GM19351 (cell line): ENCODE results near the gene CFAP91.
"Not testable (repeated sequence)": the region's sequence is repeated elsewhere in the genome, so short reads cannot be mapped to it uniquely, and the experiment has no call there.

ENCODE experiments used
- ATAC-seq: cut with Tn5 transposase; IDR thresholded peaks from one replicate; pipeline ENCODE4 v1.9.1; 2021; ENCODE audit warnings: mild to moderate bottlenecking, moderate library complexity; ENCODE audit not compliant: unreplicated experiment

The CFAP91 gene

GRCh38 chr3:119676771-119677640 is 25.8 kb upstream of the CFAP91 start, which contains the start of gene COX17:
Gene COX17, minus strand, starts transcription at chr3:119677406. Its CDS starts 96 bp downstream, at chr3:119677310.
- ATAC-seq = peak; percentile 85

GRCh38 chr3:119677641-119677934 is 25.2 kb upstream of the CFAP91 start:
- ATAC-seq = peak; percentile 0

DNA sequence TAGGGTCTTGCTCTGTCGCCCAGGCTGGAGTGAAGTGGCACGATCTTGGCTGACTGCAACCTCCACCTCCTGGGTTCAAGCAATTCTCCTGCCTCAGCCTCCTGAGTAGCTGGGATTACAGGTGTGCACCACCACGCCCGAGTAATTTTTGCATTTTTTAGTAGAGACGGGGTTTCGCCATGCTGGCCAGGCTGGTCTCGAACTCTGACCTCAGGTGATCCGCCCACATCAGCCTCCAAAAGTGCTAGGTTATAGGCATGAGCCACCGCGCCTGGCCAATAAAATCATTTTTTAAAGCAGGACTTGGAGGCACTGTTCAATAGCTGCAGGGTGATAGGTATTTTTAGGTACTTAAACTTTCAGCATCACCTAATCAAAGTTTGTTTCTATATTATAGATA is 24.6 kb upstream of the CFAP91 start:
- ATAC-seq = not testable (repeated sequence)

- no peak for ATAC-seq
Observed at GRCh38 chr3:119679874-119680273, 22.9 kb upstream of the CFAP91 start.

GRCh38 chr3:119681279-119681678 is 21.5 kb upstream of the CFAP91 start:
- peak; percentile 32 for ATAC-seq

- ATAC-seq = no peak
Observed at GRCh38 chr3:119683421-119683820, 19.4 kb upstream of the CFAP91 start.

- ATAC-seq = no peak
Observed at GRCh38 chr3:119690043-119690656, 12.7 kb upstream of the CFAP91 start.

DNA sequence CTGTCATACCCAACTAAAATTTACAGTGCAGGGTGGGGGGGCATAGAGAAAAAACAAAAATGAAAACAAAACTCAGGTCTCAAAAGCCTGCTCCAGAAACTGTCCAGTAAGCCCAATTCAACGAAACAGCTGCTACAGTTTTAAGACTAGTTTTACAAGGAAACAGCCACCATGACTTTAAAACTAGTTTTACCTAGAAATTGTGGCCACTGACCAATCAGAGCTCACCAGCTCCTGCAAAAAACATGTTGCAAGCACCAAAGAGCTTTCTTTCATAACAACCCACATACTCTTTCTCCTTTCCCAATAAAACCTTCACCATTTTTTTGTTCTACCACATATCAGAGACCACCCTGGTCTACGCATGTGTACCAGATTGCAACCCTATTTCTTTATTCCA is 7.3 kb upstream of the CFAP91 start:
- ATAC-seq = no peak

- ATAC-seq = peak; percentile 46
Observed at GRCh38 chr3:119697394-119697793, 5.4 kb upstream of the CFAP91 start.

GRCh38 chr3:119700269-119700919 is 2.4 kb upstream of the CFAP91 start:
- peak; percentile 29 for ATAC-seq

GRCh38 chr3:119700920-119701734 is 1.7 kb upstream of the CFAP91 start:
- ATAC-seq = peak; percentile 5

- ATAC-seq = no peak
Observed at GRCh38 chr3:119703820-119704531, 1.2 kb downstream of the CFAP91 start.

DNA sequence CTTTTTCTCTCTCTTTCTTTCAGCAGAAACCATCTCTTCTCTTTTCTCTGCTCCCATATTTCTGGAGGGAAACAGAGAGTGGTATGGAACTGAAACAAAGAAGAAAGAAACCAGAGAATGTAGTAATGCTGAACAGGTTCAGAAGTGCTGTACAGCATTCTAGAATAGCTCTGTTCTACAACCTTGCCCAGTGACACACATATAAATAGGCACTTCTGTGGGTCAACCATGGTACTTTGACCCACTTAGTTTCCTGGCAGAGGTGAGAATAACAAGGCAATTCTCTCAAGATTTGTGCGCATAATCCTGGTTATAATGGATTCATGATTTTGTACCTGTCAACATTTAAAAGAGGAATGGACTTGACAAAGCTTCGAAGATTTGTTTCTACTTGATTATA is 12.3 kb downstream of the CFAP91 start:
- no peak for ATAC-seq

DNA sequence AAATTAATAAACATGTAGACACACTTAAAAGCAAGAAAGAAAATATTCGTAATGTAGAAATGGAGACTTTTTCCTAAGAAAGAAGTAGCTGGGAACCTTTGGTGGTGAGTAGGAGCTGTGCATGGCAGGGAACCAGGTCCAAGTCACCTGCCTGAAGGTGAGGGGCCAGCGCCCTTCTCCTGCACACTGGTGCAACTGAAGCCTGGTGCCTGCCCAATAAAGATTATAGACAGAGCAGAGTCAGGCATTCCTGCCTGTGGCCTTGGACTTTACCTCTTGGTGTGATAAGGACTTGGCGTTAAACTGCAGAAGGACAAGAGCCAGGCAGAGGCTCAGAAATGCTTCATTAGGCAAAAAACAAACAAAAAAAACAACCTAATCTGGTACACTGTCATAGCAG is 14.2 kb downstream of the CFAP91 start:
- no peak for ATAC-seq

GRCh38 chr3:119717520-119717919 is 14.7 kb downstream of the CFAP91 start:
- ATAC-seq = no peak

DNA sequence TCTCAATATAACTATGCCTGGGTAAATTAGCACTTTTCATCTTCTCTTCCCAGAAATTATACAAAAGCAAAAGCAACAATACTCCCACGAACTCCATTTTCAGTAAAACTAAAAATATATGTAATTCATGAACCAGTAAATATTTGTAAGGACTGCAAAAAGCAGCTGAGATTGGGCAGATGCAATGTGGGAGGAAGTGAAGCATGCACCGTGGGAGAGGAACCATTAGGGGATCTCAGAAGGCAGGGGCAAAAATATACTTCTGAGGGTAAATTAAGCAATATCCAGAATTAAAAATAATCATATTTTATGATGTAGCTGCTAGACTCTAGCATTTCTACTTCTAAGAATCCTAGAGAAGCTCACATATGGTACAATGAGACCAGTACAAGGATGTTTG is 20.2 kb downstream of the CFAP91 start:
- ATAC-seq = no peak

GRCh38 chr3:119726909-119727308 is 24.1 kb downstream of the CFAP91 start:
- no peak for ATAC-seq

GRCh38 chr3:119729996-119730395 is 27.2 kb downstream of the CFAP91 start:
- no peak for ATAC-seq

- no peak for ATAC-seq
Observed at GRCh38 chr3:119731560-119732343, 28.9 kb downstream of the CFAP91 start.

GRCh38 chr3:119733812-119734211 is 31.0 kb downstream of the CFAP91 start:
- ATAC-seq = peak; percentile 84
